WTC11 (cell line): ENCODE data around the gene ASMTL. TPM values are rescaled to one million over a fixed set of nuclear protein-coding genes. Genes with fewer than 3 reads are reported as not detected.

Source experiments
- AR ChIP-seq: fragments of 250-450 bp; sonication (Bioruptor Pico); IDR thresholded peaks from 2 replicates; pipeline ENCODE4 v1.9.0; 2021; ENCODE audit warnings: mild to moderate bottlenecking
- ATF1 ChIP-seq: sonication (generic); formaldehyde crosslinking; IDR thresholded peaks from 2 replicates; pipeline ENCODE4 v1.8.1; 2023; ENCODE audit warnings: mild to moderate bottlenecking, moderate library complexity, missing genetic modification reagents
- ATF6 ChIP-seq: sonication (generic); formaldehyde crosslinking; IDR thresholded peaks from 2 replicates; pipeline ENCODE4 v1.8.1; 2023; ENCODE audit warnings: mild to moderate bottlenecking, missing genetic modification reagents
- CREM ChIP-seq: sonication (generic); formaldehyde crosslinking; IDR thresholded peaks from 2 replicates; pipeline ENCODE4 v1.8.1; 2022; ENCODE audit warnings: mild to moderate bottlenecking, missing genetic modification reagents, moderate library complexity
- CTCF ChIP-seq: fragments of 200-600 bp; IDR thresholded peaks from 2 replicates; pipeline ENCODE4 v1.8.0; 2022; ENCODE audit warnings: antibody characterized with exemption
- FOXJ3 ChIP-seq: sonication (generic); formaldehyde crosslinking; IDR thresholded peaks from 2 replicates; pipeline ENCODE4 v1.9.0; 2021; ENCODE audit warnings: missing genetic modification reagents, mild to moderate bottlenecking, borderline replicate concordance
- FOXK1 ChIP-seq: sonication (generic); formaldehyde crosslinking; IDR thresholded peaks from 2 replicates; pipeline ENCODE4 v1.8.0; 2022; ENCODE audit warnings: mild to moderate bottlenecking, moderate library complexity, missing genetic modification reagents
- FOXP1 ChIP-seq: sonication (generic); formaldehyde crosslinking; IDR thresholded peaks from 2 replicates; pipeline ENCODE4 v1.8.0; 2022; ENCODE audit warnings: missing genetic modification reagents, mild to moderate bottlenecking, moderate library complexity, borderline replicate concordance
- FOXP4 ChIP-seq: sonication (generic); formaldehyde crosslinking; IDR thresholded peaks from 2 replicates; pipeline ENCODE4 v1.8.0; 2022; ENCODE audit warnings: mild to moderate bottlenecking, missing genetic modification reagents
- IRF2 ChIP-seq: sonication (generic); formaldehyde crosslinking; IDR thresholded peaks from 2 replicates; pipeline ENCODE4 v1.8.0; 2022; ENCODE audit warnings: low read depth, missing genetic modification reagents, borderline replicate concordance
- NFATC4 ChIP-seq: fragments of 250-450 bp; sonication (Bioruptor Pico); IDR thresholded peaks from 2 replicates; pipeline ENCODE4 v1.9.0; 2021; ENCODE audit warnings: mild to moderate bottlenecking
- NFE2L1 ChIP-seq: sonication (generic); formaldehyde crosslinking; IDR thresholded peaks from 2 replicates; pipeline ENCODE4 v1.8.1; 2023; ENCODE audit warnings: missing genetic modification reagents
- NR3C1 ChIP-seq: sonication (generic); formaldehyde crosslinking; conservative IDR thresholded peaks from 2 replicates; pipeline ENCODE4 v1.8.1; 2023; ENCODE audit warnings: low read depth, mild to moderate bottlenecking, missing genetic modification reagents
- PRRX2 ChIP-seq: fragments of 250-450 bp; sonication (Bioruptor Pico); IDR thresholded peaks from 2 replicates; pipeline ENCODE4 v1.8.0; 2021; ENCODE audit warnings: mild to moderate bottlenecking
- SMAD3 ChIP-seq: sonication (generic); formaldehyde crosslinking; IDR thresholded peaks from 2 replicates; pipeline ENCODE4 v1.8.0; 2022; ENCODE audit warnings: missing genetic modification reagents, mild to moderate bottlenecking, borderline replicate concordance
- SP1 ChIP-seq: sonication (generic); formaldehyde crosslinking; conservative IDR thresholded peaks from 2 replicates; pipeline ENCODE4 v1.8.1; 2022; ENCODE audit warnings: missing genetic modification reagents
- TCF7 ChIP-seq: sonication (generic); formaldehyde crosslinking; IDR thresholded peaks from 2 replicates; pipeline ENCODE4 v1.8.0; 2022; ENCODE audit warnings: mild to moderate bottlenecking, low read depth, missing genetic modification reagents, moderate library complexity
- ZBTB43 ChIP-seq: sonication (generic); formaldehyde crosslinking; IDR thresholded peaks from 2 replicates; pipeline ENCODE4 v1.8.1; 2023; ENCODE audit warnings: mild to moderate bottlenecking, missing genetic modification reagents
- ZMAT4 ChIP-seq: fragments of 250-450 bp; sonication (Bioruptor Pico); IDR thresholded peaks from 2 replicates; pipeline ENCODE4 v1.9.0; 2021; ENCODE audit warnings: mild to moderate bottlenecking
- ZNF281 ChIP-seq: sonication (generic); formaldehyde crosslinking; IDR thresholded peaks from 2 replicates; pipeline ENCODE4 v1.8.0; 2023; ENCODE audit warnings: mild to moderate bottlenecking, missing genetic modification reagents
- ZNF416 ChIP-seq: fragments of 250-450 bp; sonication (Bioruptor Pico); IDR thresholded peaks from 2 replicates; pipeline ENCODE4 v1.9.0; 2021; ENCODE audit warnings: mild to moderate bottlenecking, inconsistent platforms
- ZNF425 ChIP-seq: fragments of 250-450 bp; sonication (Bioruptor Pico); conservative IDR thresholded peaks from 2 replicates; pipeline ENCODE4 v1.9.0; 2021; ENCODE audit warnings: mild to moderate bottlenecking
- ZNF671 ChIP-seq: fragments of 250-450 bp; sonication (Bioruptor Pico); IDR thresholded peaks from 2 replicates; pipeline ENCODE4 v1.8.0; 2021; ENCODE audit warnings: mild to moderate bottlenecking
- total RNA-seq: library from RNA; stranded (reverse); gene quantifications from 3 replicates; pipeline ENCODE4 v1.2.3, GENCODE V29; 2021

ASMTL gene
- total RNA-seq, 1 experiment from 2014 or later = 70.6 TPM

GRCh38 chrX:1380672-1381233 is 72.0 kb downstream of the ASMTL start (continued):
- TF ChIP-seq ZNF281 (CRISPR knock-in tag) = no peak
- no peak for TF ChIP-seq SP1 (CRISPR knock-in tag)
- TF ChIP-seq ATF1 (CRISPR knock-in tag) = no peak
- TF ChIP-seq ZNF425 (CRISPR knock-in tag) = peak; percentile 71; the same call in 1 of the 2 replicates
- TF ChIP-seq FOXP4 = no peak
- no peak for TF ChIP-seq ZMAT4
- TF ChIP-seq ZNF416 = peak; percentile 55; the same call in 1 of the 2 replicates
- TF ChIP-seq IRF2 (CRISPR knock-in tag) = no peak
- TF ChIP-seq SMAD3 (CRISPR knock-in tag) = no peak
- TF ChIP-seq FOXJ3 (CRISPR knock-in tag) = no peak
- TF ChIP-seq AR = 0 out of 2 replicates have a peak, but pooled peaks have one; percentile 16
- TF ChIP-seq ATF6 = no peak
- no peak for TF ChIP-seq NR3C1
- TF ChIP-seq ZNF671 (CRISPR knock-in tag) = peak; percentile 78
- TF ChIP-seq TCF7 (CRISPR knock-in tag) = no peak
- TF ChIP-seq PRRX2 (CRISPR knock-in tag) = peak; percentile 11; the same call in 1 of the 2 replicates
- no peak for TF ChIP-seq FOXK1
- TF ChIP-seq NFE2L1 (CRISPR knock-in tag) = no peak
- no peak for TF ChIP-seq CTCF
- TF ChIP-seq FOXP1 (CRISPR knock-in tag) = 0 out of 2 replicates have a peak, but pooled peaks have one; percentile 11
- no peak for TF ChIP-seq CREM
- TF ChIP-seq ZBTB43 (CRISPR knock-in tag) = no peak
- peak; percentile 20; the same call in 1 of the 2 replicates for TF ChIP-seq NFATC4
